A549 (cell line): Measurements from ENCODE around the gene NAPA. TPM values are rescaled to one million over a fixed set of nuclear protein-coding genes. Genes with fewer than 3 reads are reported as not detected.

ENCODE experiments used
- ATAC-seq, 2 experiments: fragments of 200-7000 bp in 1 of 2; fragments of >200 bp in 1 of 2; cut with Nextera tagmentation in 1 of 2; cut with Tn5 transposase in 1 of 2; 3 replicates each; pipeline versions ENCODE4 v1.8.0 to v1.9.1; 2018 to 2020; ENCODE audit warnings: mild to moderate bottlenecking in 1 of 2, moderate library complexity in 1 of 2
- CTCF ChIA-PET: fragments of 300-600 bp; sonication (Branson Sonifier 250); formaldehyde crosslinking; extraction: SDS; loops from one replicate; lab custom pipeline; 2021; ENCODE audit warnings: antibody characterized with exemption, inconsistent platforms; lab: Yijun Ruan, JAX
- POLR2A ChIA-PET: fragments of 350-600 bp; formaldehyde crosslinking; extraction: SDS; loops from one replicate; lab custom pipeline; 2021; ENCODE audit warnings: antibody characterized with exemption, inconsistent platforms; lab: Yijun Ruan, JAX
- DNase-seq, 2 experiments: peaks; one replicate each; pipeline versions ENCODE4 v3.0.0 to v3.0.0-alpha.2; 2011 to 2016; ENCODE audit warnings: low read depth in 1 of 2, low spot score in 1 of 2
- FAIRE-seq: peaks from 2 replicates; lab custom pipeline; 2011; peaks lifted over from hg19 to GRCh38; lab: Jason Lieb, UNC
- H3K27ac ChIP-seq, 2 experiments: fragments of >200 bp; sonication (Bioruptor Twin); formaldehyde crosslinking; 3 replicates each; pipeline ENCODE4 v1.5.1; 2016 to 2017
- H3K4me1 ChIP-seq: fragments of >200 bp; sonication (Bioruptor Twin); formaldehyde crosslinking; 3 replicates; pipeline ENCODE4 v1.6.1; 2016
- H3K4me2 ChIP-seq: fragments of >200 bp; sonication (Bioruptor Twin); formaldehyde crosslinking; 3 replicates; pipeline ENCODE4 v1.6.1; 2016
- H3K4me3 ChIP-seq: fragments of >200 bp; sonication (Bioruptor Twin); formaldehyde crosslinking; 3 replicates; pipeline ENCODE4 v1.5.1; 2016
- H3K9me3 ChIP-seq: fragments of >200 bp; sonication (Bioruptor Twin); formaldehyde crosslinking; 3 replicates; pipeline ENCODE4 v1.6.1; 2016
- BHLHE40 ChIP-seq: IDR thresholded peaks from 2 replicates; pipeline ENCODE4 v1.6.1; 2012; ENCODE audit warnings: low read depth, low read length, inconsistent platforms
- CBX2 ChIP-seq: fragments of 200-600 bp; sonication (generic); IDR thresholded peaks from 2 replicates; pipeline ENCODE4 v1.6.1; 2016; ENCODE audit warnings: low read depth, mild to moderate bottlenecking, borderline replicate concordance
- CEBPB ChIP-seq, 2 experiments: fragments of >200 bp in 1 of 2; sonication (Bioruptor Twin) in 1 of 2; formaldehyde crosslinking in 1 of 2; IDR thresholded peaks; 2 replicates each; pipeline ENCODE4 v1.6.1; 2012 to 2016
- CHD4 ChIP-seq: fragments of 200-600 bp; sonication (generic); IDR thresholded peaks from 2 replicates; pipeline ENCODE4 v1.6.1; 2016; ENCODE audit warnings: antibody characterized with exemption, mild to moderate bottlenecking, borderline replicate concordance
- E2F6 ChIP-seq: IDR thresholded peaks from 2 replicates; pipeline ENCODE4 v1.6.1; 2012; ENCODE audit warnings: low read depth, borderline replicate concordance
- EHMT2 ChIP-seq: fragments of 200-600 bp; sonication (generic); IDR thresholded peaks from 2 replicates; pipeline ENCODE4 v1.6.1; 2016; ENCODE audit warnings: antibody characterized with exemption, low read depth, mild to moderate bottlenecking, moderate library complexity
- FOSB ChIP-seq: fragments of 250-450 bp; sonication (Bioruptor Pico); IDR thresholded peaks from 2 replicates; pipeline ENCODE4 v1.5.0; 2020; ENCODE audit warnings: mild to moderate bottlenecking, moderate library complexity
- FOXS1 ChIP-seq: fragments of 250-450 bp; sonication (Bioruptor Pico); IDR thresholded peaks from 2 replicates; pipeline ENCODE4 v1.5.0; 2020; ENCODE audit warnings: mild to moderate bottlenecking, moderate library complexity
- HDAC2 ChIP-seq: fragments of 200-600 bp; sonication (generic); IDR thresholded peaks from 2 replicates; pipeline ENCODE4 v1.6.1; 2016
- HEYL ChIP-seq: fragments of 250-450 bp; sonication (Bioruptor Pico); IDR thresholded peaks from 2 replicates; pipeline ENCODE4 v1.8.0; 2021; ENCODE audit warnings: mild to moderate bottlenecking, moderate library complexity
- HOXA7 ChIP-seq: fragments of 250-450 bp; sonication (Bioruptor Pico); IDR thresholded peaks from 2 replicates; pipeline ENCODE4 v1.5.0; 2020; ENCODE audit warnings: mild to moderate bottlenecking, moderate library complexity
- HOXB5 ChIP-seq: fragments of 250-450 bp; sonication (Bioruptor Pico); IDR thresholded peaks from 2 replicates; pipeline ENCODE4 v1.5.0; 2020; ENCODE audit warnings: mild to moderate bottlenecking, moderate library complexity
- KDM5A ChIP-seq: fragments of 200-600 bp; sonication (generic); IDR thresholded peaks from 2 replicates; pipeline ENCODE4 v1.6.1; 2016; ENCODE audit warnings: antibody characterized with exemption, mild to moderate bottlenecking
- MAFK ChIP-seq: fragments of 450-650 bp; IDR thresholded peaks from 2 replicates; pipeline ENCODE4 v1.6.1; 2014; ENCODE audit not compliant: partially characterized antibody
- MAZ ChIP-seq: fragments of 150-350 bp; IDR thresholded peaks from 2 replicates; pipeline ENCODE4 v1.6.1; 2014; ENCODE audit warnings: antibody characterized with exemption, low read depth, low read length, borderline replicate concordance
- MYC ChIP-seq: IDR thresholded peaks from 2 replicates; pipeline ENCODE4 v1.6.1; 2012; ENCODE audit warnings: mild to moderate bottlenecking, inconsistent platforms, low read length, improper control_type of control experiment, borderline replicate concordance
- NPAS2 ChIP-seq: fragments of 250-450 bp; sonication (Bioruptor Pico); IDR thresholded peaks from 2 replicates; pipeline ENCODE4 v1.8.0; 2022; ENCODE audit warnings: mild to moderate bottlenecking, moderate library complexity, borderline replicate concordance
- PBX3 ChIP-seq: IDR thresholded peaks from 2 replicates; pipeline ENCODE4 v1.6.1; 2012
- RAD21 ChIP-seq, 2 experiments: fragments of >200 bp in 1 of 2; sonication (Bioruptor Twin) in 1 of 2; formaldehyde crosslinking in 1 of 2; IDR thresholded peaks in 1 of 2; conservative IDR thresholded peaks in 1 of 2; 2 replicates in 1 of 2; 3 replicates in 1 of 2; pipeline ENCODE4 v1.6.1; 2012 to 2018; ENCODE audit warnings: inconsistent platforms in 1 of 2
- RCOR1 ChIP-seq: fragments of 150-350 bp; IDR thresholded peaks from 2 replicates; pipeline ENCODE4 v1.6.1; 2014; ENCODE audit warnings: antibody characterized with exemption, low read length, low read depth
- TFCP2L1 ChIP-seq: fragments of 250-450 bp; sonication (Bioruptor Pico); IDR thresholded peaks from 2 replicates; pipeline ENCODE4 v1.5.0; 2021; ENCODE audit warnings: mild to moderate bottlenecking
- ZC3H11A ChIP-seq: fragments of 450-650 bp; IDR thresholded peaks from 2 replicates; pipeline ENCODE4 v1.6.1; 2014; ENCODE audit warnings: antibody characterized with exemption, mild to moderate bottlenecking
- ZSCAN20 ChIP-seq: fragments of 250-450 bp; sonication (Bioruptor Pico); IDR thresholded peaks from 2 replicates; pipeline ENCODE4 v1.8.0; 2022; ENCODE audit warnings: mild to moderate bottlenecking, moderate library complexity
- WGBS: methylation state at CpG from one replicate; pipeline ENCODE4 v1.1.6; 2017; ENCODE audit errors: missing lambda C conversion rate; 5-methylcytosine and 5-hydroxymethylcytosine counted together
- polyA plus RNA-seq, 4 experiments: library from polyadenylated mRNA; depleted of rRNA in 3 of 4; stranded (reverse); fragments of >200 nt; fragmentation: RNase III in 1 of 4; extraction: RNeasy Plus Mini Kit Qiagen cat#74134 plus additional on column Dnase treatment in 1 of 4; gene quantifications; 2 replicates in 3 of 4; 3 replicates in 1 of 4; pipeline ENCODE4 v1.2.3, GENCODE V29; 2011 to 2017
- TF ChIP-seq, protein P1 (sequence below): fragments of 150-350 bp; IDR thresholded peaks from 2 replicates; pipeline ENCODE4 v1.6.1; 2014; ENCODE audit warnings: low read depth, mild to moderate bottlenecking, low read length
- TF ChIP-seq, protein P2 (sequence below): fragments of >200 bp; sonication (Bioruptor Twin); formaldehyde crosslinking; IDR thresholded peaks from 3 replicates; pipeline ENCODE4 v1.5.1; 2016
- TF ChIP-seq, protein P3 (sequence below): fragments of >200 bp; sonication (Bioruptor Twin); formaldehyde crosslinking; IDR thresholded peaks from 3 replicates; pipeline ENCODE4 v1.6.1; 2016

Gene NAPA
- polyA plus RNA-seq, 2 of the 4 experiments (the other 2 are of a cell fraction): 69.6 to 101 TPM

GRCh38 chr19:47526798-47527197 is 11.9 kb upstream of the NAPA start:
- WGBS: 37% methylated on average over 3 of the region's 3 CpGs
- FAIRE-seq: no peak
- H3K4me3 ChIP-seq: no peak overlapping the region
- H3K4me2 ChIP-seq: no peak overlapping the region
- H3K9me3 ChIP-seq: no peaks in the 10 kb centered on the region
- H3K4me1 ChIP-seq: peaks cover 5% of the 10 kb centered on the region; the same call in 1 of the 3 replicates
- H3K27ac ChIP-seq: no peak overlapping the region
- DNase-seq: no peak
- TF ChIP-seq FOXS1 (CRISPR knock-in tag): no peak
- TF ChIP-seq TFCP2L1: no peak
- TF ChIP-seq CHD4: no peak
- TF ChIP-seq RCOR1: no peak
- TF ChIP-seq, protein P1, sequence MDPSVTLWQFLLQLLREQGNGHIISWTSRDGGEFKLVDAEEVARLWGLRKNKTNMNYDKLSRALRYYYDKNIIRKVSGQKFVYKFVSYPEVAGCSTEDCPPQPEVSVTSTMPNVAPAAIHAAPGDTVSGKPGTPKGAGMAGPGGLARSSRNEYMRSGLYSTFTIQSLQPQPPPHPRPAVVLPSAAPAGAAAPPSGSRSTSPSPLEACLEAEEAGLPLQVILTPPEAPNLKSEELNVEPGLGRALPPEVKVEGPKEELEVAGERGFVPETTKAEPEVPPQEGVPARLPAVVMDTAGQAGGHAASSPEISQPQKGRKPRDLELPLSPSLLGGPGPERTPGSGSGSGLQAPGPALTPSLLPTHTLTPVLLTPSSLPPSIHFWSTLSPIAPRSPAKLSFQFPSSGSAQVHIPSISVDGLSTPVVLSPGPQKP: no peak
- TF ChIP-seq PBX3: no peak
- no peak for TF ChIP-seq HDAC2
- TF ChIP-seq CBX2: no peak
- no peak for TF ChIP-seq RAD21 (conservative IDR thresholded peaks at IDR 0.05 in 1 of 2, IDR thresholded peaks at IDR 0.05 in 1 of 2)
- TF ChIP-seq E2F6: no peak
- TF ChIP-seq, protein P2, sequence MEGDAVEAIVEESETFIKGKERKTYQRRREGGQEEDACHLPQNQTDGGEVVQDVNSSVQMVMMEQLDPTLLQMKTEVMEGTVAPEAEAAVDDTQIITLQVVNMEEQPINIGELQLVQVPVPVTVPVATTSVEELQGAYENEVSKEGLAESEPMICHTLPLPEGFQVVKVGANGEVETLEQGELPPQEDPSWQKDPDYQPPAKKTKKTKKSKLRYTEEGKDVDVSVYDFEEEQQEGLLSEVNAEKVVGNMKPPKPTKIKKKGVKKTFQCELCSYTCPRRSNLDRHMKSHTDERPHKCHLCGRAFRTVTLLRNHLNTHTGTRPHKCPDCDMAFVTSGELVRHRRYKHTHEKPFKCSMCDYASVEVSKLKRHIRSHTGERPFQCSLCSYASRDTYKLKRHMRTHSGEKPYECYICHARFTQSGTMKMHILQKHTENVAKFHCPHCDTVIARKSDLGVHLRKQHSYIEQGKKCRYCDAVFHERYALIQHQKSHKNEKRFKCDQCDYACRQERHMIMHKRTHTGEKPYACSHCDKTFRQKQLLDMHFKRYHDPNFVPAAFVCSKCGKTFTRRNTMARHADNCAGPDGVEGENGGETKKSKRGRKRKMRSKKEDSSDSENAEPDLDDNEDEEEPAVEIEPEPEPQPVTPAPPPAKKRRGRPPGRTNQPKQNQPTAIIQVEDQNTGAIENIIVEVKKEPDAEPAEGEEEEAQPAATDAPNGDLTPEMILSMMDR: no peak
- no peak for TF ChIP-seq NPAS2 (CRISPR knock-in tag)
- no peak for TF ChIP-seq HEYL
- TF ChIP-seq BHLHE40: no peak
- no peak for TF ChIP-seq MAFK
- TF ChIP-seq HOXA7 (CRISPR knock-in tag): no peak
- TF ChIP-seq, all 56 proteins: peak for 0
- ATAC-seq: no peak
- POLR2A ChIA-PET: no interaction called here
- CTCF ChIA-PET: interaction anchor here (5.1 kb wide), 1 partner anchor 11 kb away, joined by 39 read pairs; the partner anchor contains the start of gene NAPA

GRCh38 chr19:47523473-47523872 is 8.6 kb upstream of the NAPA start:
- DNase-seq: no peak
- POLR2A ChIA-PET: no interaction called here

More at GRCh38 chr19:47523473-47523872, 8.6 kb upstream of the NAPA start:
- TF ChIP-seq ZC3H11A: no peak
- no peak for TF ChIP-seq FOSB (CRISPR knock-in tag)
- TF ChIP-seq MAZ: no peak
- TF ChIP-seq HOXB5 (CRISPR knock-in tag): no peak
- TF ChIP-seq, protein P3, sequence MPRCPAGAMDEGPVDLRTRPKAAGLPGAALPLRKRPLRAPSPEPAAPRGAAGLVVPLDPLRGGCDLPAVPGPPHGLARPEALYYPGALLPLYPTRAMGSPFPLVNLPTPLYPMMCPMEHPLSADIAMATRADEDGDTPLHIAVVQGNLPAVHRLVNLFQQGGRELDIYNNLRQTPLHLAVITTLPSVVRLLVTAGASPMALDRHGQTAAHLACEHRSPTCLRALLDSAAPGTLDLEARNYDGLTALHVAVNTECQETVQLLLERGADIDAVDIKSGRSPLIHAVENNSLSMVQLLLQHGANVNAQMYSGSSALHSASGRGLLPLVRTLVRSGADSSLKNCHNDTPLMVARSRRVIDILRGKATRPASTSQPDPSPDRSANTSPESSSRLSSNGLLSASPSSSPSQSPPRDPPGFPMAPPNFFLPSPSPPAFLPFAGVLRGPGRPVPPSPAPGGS: no peak
- TF ChIP-seq, protein P2: no peak
- TF ChIP-seq CEBPB (IDR thresholded peaks at IDR 0.05): no peak
- TF ChIP-seq MYC: no peak
- no peak for TF ChIP-seq KDM5A
- no peak for TF ChIP-seq ZSCAN20
- TF ChIP-seq EHMT2: no peak
- no peak for TF ChIP-seq HEYL
- Histone ChIP-seq H3K27ac (no peak overlapping the region), H3K4me2 (no peak overlapping the region), H3K4me1 (peaks cover 7% of the 10 kb centered on the region; the same call in 1 of the 3 replicates), H3K9me3 (no peaks in the 10 kb centered on the region), H3K4me3 (no peak overlapping the region)
- ATAC-seq (no peak), FAIRE-seq (no peak)
- 63% methylated on average over 7 of the region's 7 CpGs for WGBS
- CTCF ChIA-PET: interaction anchor here (0.7 to 5.1 kb wide), 9 partner anchors 8 to 175 kb away, joined by 3 to 39 read pairs (median 4); partner anchors contain the start of genes KPTN and NAPA
